Measurements from ENCODE around the gene RENBP. TPM values are rescaled to one million over a fixed set of nuclear protein-coding genes. Genes with fewer than 3 reads are reported as not detected.
A peak's percentile ranks its signal among the peaks of the same experiment; 100 is the strongest.

The RENBP gene
- total and polyA plus RNA-seq, 2 of the 13 experiments (the other 11 are each of a cell fraction or from before 2014, with no cell fraction given): 1.4 to 2.6 TPM

- TF ChIP-seq, protein P1, sequence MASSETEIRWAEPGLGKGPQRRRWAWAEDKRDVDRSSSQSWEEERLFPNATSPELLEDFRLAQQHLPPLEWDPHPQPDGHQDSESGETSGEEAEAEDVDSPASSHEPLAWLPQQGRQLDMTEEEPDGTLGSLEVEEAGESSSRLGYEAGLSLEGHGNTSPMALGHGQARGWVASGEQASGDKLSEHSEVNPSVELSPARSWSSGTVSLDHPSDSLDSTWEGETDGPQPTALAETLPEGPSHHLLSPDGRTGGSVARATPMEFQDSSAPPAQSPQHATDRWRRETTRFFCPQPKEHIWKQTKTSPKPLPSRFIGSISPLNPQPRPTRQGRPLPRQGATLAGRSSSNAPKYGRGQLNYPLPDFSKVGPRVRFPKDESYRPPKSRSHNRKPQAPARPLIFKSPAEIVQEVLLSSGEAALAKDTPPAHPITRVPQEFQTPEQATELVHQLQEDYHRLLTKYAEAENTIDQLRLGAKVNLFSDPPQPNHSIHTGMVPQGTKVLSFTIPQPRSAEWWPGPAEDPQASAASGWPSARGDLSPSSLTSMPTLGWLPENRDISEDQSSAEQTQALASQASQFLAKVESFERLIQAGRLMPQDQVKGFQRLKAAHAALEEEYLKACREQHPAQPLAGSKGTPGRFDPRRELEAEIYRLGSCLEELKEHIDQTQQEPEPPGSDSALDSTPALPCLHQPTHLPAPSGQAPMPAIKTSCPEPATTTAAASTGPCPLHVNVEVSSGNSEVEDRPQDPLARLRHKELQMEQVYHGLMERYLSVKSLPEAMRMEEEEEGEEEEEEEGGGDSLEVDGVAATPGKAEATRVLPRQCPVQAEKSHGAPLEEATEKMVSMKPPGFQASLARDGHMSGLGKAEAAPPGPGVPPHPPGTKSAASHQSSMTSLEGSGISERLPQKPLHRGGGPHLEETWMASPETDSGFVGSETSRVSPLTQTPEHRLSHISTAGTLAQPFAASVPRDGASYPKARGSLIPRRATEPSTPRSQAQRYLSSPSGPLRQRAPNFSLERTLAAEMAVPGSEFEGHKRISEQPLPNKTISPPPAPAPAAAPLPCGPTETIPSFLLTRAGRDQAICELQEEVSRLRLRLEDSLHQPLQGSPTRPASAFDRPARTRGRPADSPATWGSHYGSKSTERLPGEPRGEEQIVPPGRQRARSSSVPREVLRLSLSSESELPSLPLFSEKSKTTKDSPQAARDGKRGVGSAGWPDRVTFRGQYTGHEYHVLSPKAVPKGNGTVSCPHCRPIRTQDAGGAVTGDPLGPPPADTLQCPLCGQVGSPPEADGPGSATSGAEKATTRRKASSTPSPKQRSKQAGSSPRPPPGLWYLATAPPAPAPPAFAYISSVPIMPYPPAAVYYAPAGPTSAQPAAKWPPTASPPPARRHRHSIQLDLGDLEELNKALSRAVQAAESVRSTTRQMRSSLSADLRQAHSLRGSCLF (CRISPR knock-in tag; IDR thresholded peaks at IDR 0.05; ENCODE audit: borderline replicate concordance): no peak
- TF ChIP-seq SALL2 (CRISPR knock-in tag; IDR thresholded peaks at IDR 0.05): no peak
- TF ChIP-seq SRY (CRISPR knock-in tag; IDR thresholded peaks at IDR 0.05): no peak
- no peak; the same call in 1 of the 2 replicates for TF ChIP-seq ERF (CRISPR knock-in tag; IDR thresholded peaks at IDR 0.05)
- peak; percentile 98; the same call in 1 of the 2 replicates for TF ChIP-seq DMTF1 (CRISPR knock-in tag; IDR thresholded peaks at IDR 0.05)
- no peak for TF ChIP-seq TP53 (CRISPR knock-in tag; conservative IDR thresholded peaks at IDR 0.05)
- TF ChIP-seq, protein P2, sequence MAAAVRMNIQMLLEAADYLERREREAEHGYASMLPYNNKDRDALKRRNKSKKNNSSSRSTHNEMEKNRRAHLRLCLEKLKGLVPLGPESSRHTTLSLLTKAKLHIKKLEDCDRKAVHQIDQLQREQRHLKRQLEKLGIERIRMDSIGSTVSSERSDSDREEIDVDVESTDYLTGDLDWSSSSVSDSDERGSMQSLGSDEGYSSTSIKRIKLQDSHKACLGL (CRISPR knock-in tag; IDR thresholded peaks at IDR 0.05): no peak; the same call in 1 of the 2 replicates
- TF ChIP-seq ZC3H13 (CRISPR knock-in tag; IDR thresholded peaks at IDR 0.05): no peak
- TF ChIP-seq ZNF275 (CRISPR knock-in tag; IDR thresholded peaks at IDR 0.05; ENCODE audit: borderline replicate concordance): no peak
- peak; percentile 56 for TF ChIP-seq TAF15 (IDR thresholded peaks at IDR 0.05; ENCODE audit: low read depth, low read length, poor library complexity, severe bottlenecking)
- TF ChIP-seq ZNF878 (CRISPR knock-in tag; IDR thresholded peaks at IDR 0.05): no peak
- no peak for TF ChIP-seq NFIB (CRISPR knock-in tag; IDR thresholded peaks at IDR 0.05; ENCODE audit: borderline replicate concordance)
- no peak for TF ChIP-seq HINFP (CRISPR knock-in tag; IDR thresholded peaks at IDR 0.05; ENCODE audit: low read depth)
- TF ChIP-seq SP2 (CRISPR knock-in tag; IDR thresholded peaks at IDR 0.05): peak; percentile 46; the same call in 1 of the 2 replicates
- no peak for TF ChIP-seq RARA (CRISPR knock-in tag; IDR thresholded peaks at IDR 0.05)
- TF ChIP-seq SP5 (CRISPR knock-in tag; IDR thresholded peaks at IDR 0.05; ENCODE audit: borderline replicate concordance, low read depth): no peak
These were observed 27.3 kb upstream of the RENBP start, which contains the start of gene HCFC1 (continued) for GRCh38 chrX:153971450-153972367.

Data from HepG2 (cell line).